Germinal center (tissue), 1 donor: ENCODE results near the gene BICDL2.

Source experiments
- DNase-seq: peaks from one replicate; pipeline ENCODE4 v3.0.0; 2012; ENCODE audit warnings: mixed read lengths, low spot score

BICDL2 gene

DNA sequence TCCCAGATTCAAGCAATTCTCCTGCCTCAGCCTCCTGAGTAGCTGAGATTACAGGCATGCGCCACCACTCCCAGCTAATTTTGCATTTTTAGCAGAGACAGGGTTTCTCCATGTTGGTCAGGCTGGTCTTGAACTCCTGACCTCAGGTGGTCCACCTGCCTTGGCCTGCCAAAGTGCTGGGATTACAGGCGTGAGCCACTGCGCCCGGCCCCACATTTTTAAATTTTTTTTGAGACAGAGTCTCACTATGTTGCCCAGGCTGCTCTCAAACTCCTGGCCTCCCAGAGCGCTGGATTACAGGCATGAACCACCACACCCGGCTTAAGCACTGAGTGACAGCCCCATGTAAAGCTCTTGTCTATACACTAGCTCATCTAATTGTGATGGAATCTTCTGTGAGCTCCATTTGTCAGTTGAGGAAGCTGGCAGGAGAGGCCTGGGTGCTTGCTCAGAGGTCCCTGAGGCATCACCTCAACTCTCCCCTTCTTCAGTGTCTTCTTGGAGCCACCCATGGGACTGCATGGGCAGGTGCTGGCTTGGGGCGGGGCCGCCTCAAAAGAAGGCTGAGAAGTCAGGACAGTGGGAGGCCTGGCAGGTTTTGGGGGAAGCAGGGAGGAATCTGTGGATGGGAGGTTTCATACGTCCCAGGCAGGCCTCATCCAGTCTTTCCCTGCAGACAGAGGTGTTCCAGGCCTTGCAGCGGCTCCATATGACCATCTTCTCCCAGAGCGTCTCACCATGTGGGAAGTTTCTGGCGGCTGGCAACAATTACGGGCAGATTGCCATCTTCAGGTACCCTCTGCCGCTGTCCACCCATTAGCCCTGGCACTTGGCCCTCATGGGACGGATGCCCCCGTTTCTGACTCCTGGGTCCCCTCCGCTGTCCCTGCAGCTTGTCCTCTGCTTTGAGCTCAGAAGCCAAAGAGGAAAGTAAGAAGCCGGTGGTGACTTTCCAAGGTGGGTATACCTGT is 11.4 kb downstream of the BICDL2 start:
- DNase-seq, result no peak

DNA sequence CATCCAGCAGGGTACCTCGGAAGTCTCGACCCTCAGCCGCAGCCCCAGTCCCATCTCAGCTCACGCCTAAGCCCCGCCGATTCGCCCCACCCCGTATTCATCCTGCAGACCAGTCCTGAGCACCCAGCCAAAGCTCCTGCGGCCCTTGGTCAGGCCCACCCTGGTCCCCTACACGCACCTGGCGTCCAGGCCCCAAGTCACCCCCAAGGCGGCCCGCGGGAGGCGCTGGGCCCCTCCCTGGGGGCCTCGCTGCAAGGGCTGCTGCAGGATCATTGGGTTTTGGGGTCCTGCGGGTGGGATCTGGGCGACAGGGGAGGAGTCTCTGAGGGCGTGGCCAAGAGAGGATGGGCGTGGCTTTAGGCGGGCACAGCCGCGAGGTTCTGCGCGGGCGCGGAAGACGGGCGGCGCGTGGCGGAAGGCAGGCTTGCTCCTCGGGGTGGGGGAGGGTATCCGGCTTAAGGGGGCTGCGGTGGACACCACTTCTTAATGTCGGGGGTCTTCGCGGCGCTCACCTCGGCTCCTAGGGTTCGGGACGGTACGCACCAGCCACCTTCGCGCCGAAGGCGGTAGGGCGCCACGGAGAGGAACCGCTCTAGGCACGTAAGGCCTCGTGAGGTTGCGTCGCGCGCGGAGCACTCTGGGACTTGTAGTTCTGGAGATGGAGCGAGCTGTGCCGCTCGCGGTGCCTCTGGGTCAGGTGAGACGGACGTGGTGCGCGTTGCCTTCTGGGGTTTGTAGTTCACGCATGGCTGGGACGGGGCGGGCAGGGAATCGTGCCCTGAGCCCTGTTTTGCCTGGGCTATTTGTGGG is 12.9 kb downstream of the BICDL2 start, which contains the start of the genes HCFC1R1 and THOC6:
HCFC1R1 (minus strand) TSS at position 274 of the 810 bp plus-strand sequence; CDS start at position 273, 1 bp downstream.
THOC6 (plus strand) TSS at position 367 of the 810 bp plus-strand sequence; CDS start at position 659, 292 bp downstream.
- peak; percentile 89 for DNase-seq

DNA sequence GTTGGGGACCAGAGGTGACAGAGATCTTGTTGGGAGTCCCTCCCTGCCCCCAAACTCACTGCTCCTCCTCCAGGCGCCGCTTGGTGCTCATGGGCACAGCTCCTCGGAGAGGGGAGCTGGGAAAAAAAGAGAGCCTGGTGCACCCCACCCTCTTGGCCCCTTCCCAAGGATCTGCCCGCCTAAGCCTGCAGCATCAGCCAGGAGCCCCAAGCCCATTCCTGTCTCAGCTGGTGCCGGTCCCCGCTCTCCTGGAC is 13.4 kb downstream of the BICDL2 start:
- DNase-seq, result no peak

DNA sequence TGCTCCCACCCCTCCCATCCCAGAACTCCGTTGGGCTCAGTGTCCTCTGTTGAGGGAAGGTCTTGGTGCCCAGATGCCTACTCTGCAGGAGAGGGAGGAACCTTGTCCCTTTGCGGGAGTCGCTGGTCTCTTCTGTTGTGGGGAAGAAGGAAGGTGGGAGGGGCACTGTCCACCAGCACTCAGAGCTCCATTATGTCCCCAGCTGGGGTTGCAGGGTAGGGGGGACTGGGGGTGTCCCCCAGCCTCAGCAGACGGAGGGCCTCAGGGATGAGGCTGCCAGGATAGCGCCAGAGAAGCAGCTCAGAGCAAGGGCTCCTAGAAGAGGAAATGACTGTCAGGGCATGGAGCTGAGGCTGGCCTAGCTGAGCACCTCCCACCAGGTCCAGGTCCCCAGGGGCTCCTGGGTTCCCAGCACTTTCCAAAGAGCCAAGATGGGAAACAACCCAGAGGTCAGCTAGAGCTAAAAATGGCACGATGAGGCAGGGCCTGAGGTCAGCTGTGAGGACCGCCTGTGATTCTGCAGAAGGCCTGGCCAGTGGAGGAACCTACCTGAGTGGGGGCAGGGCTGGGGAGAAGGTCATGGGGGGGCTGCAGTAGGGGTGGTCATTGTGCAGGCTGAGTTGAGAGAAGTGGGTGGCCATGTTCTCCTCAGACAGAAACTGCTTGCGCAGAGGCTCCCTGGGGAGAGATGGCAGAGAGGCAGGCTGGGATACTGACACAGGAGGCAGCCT is 13.9 kb downstream of the BICDL2 start:
- no peak for DNase-seq

DNA sequence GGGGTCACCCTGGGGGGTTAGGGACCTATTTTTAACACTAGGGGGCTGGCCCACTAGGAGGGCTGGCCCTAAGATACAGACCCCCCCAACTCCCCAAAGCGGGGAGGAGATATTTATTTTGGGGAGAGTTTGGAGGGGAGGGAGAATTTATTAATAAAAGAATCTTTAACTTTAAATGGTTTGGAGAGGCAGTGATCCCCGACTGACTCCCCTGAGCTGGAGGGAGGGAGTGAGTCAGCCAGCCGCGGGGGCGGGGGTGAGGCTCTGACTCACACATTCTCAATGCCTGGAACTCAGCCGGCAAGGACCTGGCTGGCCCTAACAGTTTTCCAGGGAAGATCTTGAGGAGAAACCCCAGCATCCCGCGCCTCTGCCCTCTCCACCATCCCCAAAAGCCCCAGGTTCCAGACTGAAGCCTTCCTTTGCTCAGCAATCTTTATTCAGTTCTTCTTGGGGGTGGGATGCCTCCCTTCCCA is 14.5 kb downstream of the BICDL2 start:
- no peak for DNase-seq

DNA sequence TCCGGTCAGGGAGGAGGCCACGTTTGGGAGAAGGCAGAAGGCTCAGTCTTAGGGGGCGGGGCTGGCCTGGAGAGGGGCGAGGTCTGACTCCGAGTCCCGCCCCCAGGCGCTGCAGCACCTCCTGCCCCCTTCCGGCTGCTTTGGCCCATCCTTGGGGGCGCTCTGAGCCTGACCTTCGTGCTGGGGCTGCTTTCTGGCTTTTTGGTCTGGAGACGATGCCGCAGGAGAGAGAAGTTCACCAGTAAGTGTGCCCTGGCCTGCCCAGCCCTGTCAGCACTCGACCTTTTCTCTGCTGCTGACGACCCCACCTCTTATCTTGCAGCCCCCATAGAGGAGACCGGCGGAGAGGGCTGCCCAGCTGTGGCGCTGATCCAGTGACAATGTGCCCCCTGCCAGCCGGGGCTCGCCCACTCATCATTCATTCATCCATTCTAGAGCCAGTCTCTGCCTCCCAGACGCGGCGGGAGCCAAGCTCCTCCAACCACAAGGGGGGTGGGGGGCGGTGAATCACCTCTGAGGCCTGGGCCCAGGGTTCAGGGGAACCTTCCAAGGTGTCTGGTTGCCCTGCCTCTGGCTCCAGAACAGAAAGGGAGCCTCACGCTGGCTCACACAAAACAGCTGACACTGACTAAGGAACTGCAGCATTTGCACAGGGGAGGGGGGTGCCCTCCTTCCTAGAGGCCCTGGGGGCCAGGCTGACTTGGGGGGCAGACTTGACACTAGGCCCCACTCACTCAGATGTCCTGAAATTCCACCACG is 15.1 kb downstream of the BICDL2 start:
- DNase-seq, result peak; percentile 82

DNA sequence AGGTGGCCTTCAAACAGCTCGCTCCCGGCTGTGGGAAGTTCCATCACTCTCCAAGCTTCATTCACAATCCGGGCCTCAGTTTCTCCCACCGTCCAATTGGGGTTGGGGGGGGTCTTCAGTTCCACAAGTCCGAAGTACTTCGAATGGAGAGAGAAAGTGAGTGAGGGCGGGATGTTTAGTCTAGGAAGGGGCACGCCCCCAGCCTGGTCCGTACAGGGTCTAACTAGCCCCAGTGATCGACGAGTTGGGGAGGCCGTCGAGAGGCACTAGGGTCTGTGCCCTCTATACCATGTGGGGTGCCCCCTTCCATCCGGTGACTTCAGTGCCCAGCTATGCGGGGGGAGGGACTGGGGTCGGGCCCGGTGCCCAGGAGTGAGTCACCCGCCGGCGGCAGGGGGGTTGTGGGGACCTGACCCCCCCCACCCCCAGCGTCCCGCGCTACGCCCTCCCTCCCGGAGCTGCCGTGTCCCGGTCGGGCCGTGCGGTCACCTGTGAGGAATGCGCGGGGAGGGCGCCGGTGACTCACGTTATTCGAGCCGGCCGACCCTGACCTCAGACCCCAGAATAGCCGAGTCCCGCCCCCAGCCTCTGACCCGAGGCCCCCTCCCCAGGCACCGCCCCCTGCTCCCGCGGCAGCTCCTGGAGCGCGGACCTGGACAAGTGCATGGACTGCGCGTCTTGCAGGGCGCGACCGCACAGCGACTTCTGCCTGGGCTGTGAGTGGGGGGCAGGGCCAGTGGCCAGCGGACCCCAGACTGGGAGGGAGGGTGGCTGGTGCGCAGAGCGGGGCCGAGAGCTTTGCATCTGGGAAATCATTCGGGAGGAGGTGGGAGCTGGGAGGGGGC is 15.9 kb downstream of the BICDL2 start:
- DNase-seq, result no peak

DNA sequence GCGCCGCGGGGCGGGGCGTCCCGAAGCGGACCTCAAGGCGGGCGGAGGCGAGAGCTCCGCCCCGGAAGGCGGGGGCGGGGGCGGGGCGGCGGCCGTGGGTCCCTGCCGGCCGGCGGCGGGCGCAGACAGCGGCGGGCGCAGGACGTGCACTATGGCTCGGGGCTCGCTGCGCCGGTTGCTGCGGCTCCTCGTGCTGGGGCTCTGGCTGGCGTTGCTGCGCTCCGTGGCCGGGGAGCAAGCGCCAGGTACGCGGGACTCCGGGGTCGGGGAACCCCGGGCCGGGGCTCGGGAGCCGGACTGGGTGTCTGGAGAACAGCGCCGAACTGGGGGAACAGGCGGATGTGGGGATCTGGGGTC is 16.5 kb downstream of the BICDL2 start, which contains the start of gene TNFRSF12A:
TNFRSF12A (plus strand) TSS at position 122 of the 357 bp plus-strand sequence; CDS start at position 152, 30 bp downstream.
- peak; percentile 87 for DNase-seq

DNA sequence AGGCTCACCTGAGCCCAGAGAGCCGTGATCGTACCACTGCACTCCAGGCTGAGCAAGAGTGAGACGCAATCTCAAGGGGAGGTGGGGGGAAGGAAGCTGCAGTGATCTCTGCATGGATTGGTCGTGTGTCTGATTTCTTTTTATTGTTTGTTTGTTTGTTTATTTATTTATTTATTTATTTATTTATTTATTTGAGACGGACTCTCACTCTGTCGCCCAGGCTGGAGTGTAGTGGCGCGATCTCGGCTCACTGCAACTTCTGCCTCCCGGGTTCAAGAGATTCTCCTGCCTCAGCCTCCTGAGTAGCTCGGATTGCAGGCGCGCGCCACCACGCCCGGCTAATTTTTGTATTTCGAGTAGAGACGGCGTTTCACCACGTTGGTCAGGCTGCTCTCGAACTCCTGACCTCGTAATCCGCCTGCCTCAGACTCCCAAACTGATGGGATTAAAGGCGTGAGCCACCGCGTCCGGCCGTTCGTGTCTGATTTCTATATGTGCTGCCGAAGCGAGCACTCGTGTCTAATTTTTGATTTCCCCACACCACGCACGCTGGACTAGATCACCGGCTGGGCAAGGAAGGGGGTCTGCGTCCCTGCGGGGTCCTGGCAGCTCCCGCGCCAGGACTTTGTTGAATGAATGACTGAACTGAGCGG is 17.0 kb downstream of the BICDL2 start:
- no peak for DNase-seq

DNA sequence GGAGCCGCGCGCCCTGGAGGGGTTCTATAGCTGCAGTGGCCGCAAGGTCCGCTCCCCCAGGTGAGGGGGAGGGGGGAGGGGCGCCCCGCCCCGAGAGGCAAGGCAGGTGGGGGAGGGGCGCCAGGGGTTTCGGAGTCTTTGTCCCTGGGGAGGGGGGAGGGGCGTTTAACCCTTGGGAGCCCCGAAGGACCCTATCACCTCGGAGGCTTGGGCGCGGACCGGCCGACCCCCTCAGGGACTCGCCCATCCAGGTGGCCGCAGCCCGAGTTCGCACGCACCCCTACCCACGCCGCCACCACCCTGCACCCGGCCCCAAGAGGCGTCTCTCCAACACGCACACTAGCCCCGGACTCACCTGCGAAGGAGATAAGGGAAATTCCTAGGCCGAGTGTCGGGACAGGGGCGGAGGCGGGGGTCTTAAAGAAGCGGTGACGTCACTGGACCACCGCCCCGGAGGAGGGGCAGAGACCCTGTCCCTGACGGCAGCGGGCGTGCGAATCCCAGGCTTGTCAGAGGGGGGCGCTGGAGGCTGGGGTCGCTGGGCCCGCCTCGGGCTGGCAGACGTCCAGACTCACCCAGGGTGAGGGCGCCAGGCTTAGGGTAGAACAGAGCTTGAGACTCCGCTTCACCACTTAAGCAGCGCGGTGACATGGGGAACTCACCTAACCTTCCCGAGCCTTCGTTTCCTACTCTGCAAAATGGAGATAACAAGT is 18.8 kb downstream of the BICDL2 start, which contains the start of gene CLDN6:
CLDN6 (minus strand) TSS at position 390 of the 713 bp plus-strand sequence. CDS start 2,162 bp downstream, outside the sequence.
- no peak for DNase-seq

DNA sequence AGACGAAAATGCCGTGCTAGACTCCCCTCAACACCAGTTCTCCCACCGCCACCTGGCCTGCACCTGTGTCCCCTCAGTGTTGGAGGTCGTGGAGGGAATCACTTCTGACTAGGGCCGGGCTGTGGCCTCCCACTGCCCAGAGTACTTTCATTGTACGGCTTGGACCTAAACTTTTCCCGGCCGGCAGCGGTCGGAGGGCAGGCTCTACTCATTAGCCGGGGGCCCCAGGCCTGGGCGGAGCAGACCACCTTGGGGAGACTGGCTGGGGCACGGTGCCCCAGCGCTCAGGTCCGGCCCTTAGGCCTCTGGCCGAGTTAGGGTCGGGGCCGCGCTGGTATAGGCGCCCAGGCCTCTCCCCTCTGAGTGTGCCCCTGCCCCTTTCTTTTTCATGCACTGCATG is 19.4 kb downstream of the BICDL2 start:
- no peak for DNase-seq

DNA sequence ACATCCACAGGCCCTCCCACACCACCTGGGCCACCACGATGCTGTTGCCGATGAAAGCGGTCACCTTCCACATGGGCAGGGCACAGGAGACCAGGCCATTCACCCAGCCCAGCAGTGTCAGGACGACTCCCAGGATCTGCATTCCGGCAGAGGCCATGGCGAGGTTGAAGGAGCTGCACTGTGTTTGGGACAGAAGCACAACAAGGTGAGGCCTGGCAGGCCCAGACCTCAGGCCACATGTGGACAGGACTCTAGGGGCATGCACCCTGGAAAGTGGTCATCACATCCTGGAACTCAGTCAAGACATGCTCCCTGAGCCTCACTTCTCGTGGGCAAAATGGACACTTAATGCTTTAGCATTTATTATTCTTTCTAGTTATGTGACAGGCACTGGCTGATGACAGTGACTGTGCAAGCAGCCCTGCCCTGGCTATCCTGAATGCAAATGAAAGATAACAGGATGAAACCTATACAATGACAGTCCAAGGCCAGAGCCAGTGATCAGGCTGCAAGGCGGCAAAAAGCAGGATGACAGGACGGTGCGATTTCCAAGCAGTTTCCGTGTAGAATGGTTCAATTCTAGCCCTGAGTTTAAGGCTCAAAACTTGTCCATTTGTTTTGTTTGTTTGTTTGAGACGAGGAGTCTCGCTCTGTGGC is 20.8 kb downstream of the BICDL2 start:
- no peak for DNase-seq

DNA sequence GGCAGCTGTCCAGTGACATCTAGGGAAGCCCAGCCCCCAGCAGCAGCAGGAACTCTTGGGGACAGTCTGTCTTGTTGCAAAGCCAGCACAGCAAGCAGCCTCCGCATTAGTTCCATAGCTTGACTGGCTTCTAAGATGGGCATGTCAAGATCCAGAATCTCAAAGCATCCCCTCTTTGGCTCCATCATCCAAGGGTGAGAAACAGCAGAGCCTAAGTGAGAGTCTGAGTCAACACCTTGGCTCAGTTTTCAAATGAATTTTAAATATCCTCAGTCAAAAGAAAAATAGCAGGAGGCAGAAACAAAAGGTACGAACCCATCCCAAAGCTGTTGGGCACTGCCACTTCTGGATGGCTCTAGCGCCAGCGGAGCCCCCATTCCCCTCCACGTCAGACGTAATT is 21.8 kb downstream of the BICDL2 start:
- no peak for DNase-seq

DNA sequence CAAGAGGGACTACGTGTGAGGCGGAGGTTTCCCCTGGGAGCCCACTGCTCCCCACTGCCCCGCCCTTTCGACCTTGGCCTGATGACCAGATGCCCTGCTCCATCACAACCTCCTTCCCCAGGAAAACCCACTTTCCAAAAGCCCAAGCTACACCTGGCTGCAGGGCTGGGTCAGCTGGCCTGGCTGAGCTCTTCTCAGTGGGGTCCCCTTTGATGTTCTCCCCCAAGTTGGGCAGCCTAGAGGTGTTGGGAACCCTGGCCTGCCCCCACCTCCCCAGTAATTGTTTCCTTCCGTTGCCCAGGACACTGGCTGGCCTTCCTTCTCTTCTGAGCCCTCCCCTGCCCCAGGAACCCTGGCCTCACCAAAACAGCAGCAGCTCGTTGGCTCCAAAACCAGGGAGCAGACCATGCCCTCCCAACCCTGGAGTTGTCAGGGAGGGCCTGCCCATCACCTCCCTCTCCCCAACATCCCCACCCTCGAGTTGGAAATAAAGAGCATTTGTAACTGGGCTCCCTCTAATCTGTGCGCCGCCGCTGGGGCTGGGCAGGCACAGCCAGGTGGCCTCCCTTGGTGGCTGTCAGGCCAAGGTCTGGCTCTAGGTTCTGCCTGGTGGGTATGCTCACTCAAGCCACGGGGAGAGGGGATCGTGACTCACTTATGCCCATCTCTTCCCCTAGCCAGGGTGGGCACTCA is 22.6 kb downstream of the BICDL2 start:
- DNase-seq, result no peak

DNA sequence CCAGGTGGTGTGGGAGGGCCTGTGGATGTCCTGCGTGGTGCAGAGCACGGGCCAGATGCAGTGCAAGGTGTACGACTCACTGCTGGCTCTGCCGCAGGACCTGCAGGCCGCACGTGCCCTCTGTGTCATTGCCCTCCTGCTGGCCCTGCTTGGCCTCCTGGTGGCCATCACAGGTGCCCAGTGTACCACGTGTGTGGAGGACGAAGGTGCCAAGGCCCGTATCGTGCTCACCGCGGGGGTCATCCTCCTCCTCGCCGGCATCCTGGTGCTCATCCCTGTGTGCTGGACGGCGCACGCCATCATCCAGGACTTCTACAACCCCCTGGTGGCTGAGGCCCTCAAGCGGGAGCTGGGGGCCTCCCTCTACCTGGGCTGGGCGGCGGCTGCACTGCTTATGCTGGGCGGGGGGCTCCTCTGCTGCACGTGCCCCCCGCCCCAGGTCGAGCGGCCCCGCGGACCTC is 23.2 kb downstream of the BICDL2 start:
- no peak for DNase-seq

DNA sequence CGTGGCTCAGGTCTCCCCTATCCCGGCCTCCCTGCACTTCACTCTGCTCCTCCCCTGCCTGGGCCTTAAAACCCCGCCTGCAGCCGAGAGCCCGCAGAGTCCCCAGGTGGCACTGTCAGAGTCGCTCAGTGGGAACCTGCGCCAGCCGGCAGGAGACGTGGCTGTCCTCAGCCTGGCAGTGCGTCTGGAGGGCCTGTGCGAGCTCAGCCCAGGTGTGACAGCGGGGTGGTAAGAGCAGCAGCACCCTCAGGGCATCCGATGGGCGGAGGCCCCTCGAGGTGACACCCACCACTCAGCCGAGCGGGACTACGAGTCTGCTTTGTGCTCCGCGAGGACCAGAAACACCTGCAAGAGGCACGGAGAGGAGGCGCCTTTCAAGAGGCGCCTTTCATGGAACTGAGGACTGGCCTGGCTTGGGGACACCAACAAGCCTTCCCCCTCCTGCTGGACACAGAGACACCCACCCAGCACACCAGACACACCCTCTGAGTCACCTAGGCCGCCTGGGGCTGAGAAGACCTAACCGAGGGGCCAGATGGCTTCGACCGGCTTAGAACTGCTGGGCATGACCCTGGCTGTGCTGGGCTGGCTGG is 23.8 kb downstream of the BICDL2 start, which contains the start of gene CLDN9:
CLDN9 (plus strand) TSS at position 96 of the 593 bp plus-strand sequence; CDS start at position 536, 440 bp downstream.
- no peak for DNase-seq

DNA sequence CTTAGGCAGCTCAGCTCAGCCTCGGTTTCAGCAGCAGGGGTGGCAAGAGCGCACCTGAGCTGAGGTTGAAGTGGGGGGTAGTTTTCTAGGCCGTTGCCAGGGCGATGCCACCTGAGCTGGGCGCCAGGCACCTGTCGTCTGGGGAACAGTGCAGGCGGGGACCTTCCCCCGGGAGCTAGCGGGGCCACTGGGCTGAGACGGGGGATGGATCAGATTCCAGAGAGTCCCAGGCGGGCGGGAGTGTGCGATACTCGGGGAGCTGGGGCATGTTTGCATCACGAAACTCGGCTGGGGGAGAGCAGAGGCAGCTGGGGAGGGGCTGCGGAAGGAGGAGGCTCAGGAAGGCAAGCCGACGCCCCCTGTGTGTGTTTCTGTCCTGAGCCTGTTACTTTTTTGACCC is 24.5 kb downstream of the BICDL2 start:
- no peak for DNase-seq
